ENCODE results near the gene AZU1. TPM values are rescaled to one million over a fixed set of nuclear protein-coding genes. Genes with fewer than 3 reads are reported as not detected.

The AZU1 gene
- total RNA-seq, 2 experiments from 2014 or later, result not detected

- ChIA-PET CTCF (no interaction called here), POLR2A (no interaction called here)
- DNase-seq, result no peak
- peaks cover 7% of the 10 kb centered on the region for H3K36me3 Mint-ChIP-seq
- H3K27ac Mint-ChIP-seq, result no peak overlapping the region
- no peaks in the 10 kb centered on the region for H3K27me3 Mint-ChIP-seq
- intact Hi-C loops (cut with micrococcal nuclease), result no loop called here
- no peaks in the 10 kb centered on the region for H3K9me3 Mint-ChIP-seq
- H3K4me3 Mint-ChIP-seq, result no peak overlapping the region
- H3K4me1 Mint-ChIP-seq (ENCODE audit: low read depth), result peaks cover 9% of the 10 kb centered on the region
Observed at GRCh38 chr19:869245-870177, 41.9 kb downstream of the AZU1 start.

GRCh38 chr19:870314-870713 is 42.7 kb downstream of the AZU1 start:
- H3K27ac Mint-ChIP-seq, result no peak overlapping the region
- peaks cover 7% of the 10 kb centered on the region for H3K36me3 Mint-ChIP-seq
- no peaks in the 10 kb centered on the region for H3K27me3 Mint-ChIP-seq
- H3K4me3 Mint-ChIP-seq, result no peak overlapping the region
- H3K9me3 Mint-ChIP-seq, result no peaks in the 10 kb centered on the region
- intact Hi-C loops (cut with micrococcal nuclease), result no loop called here
- ChIA-PET CTCF (no interaction called here), POLR2A (no interaction called here)
- peaks cover 9% of the 10 kb centered on the region for H3K4me1 Mint-ChIP-seq (ENCODE audit: low read depth)
- no peak for DNase-seq

- H3K4me3 Mint-ChIP-seq, result no peak overlapping the region
- no peak overlapping the region for H3K27ac Mint-ChIP-seq
- ChIA-PET CTCF (no interaction called here), POLR2A (no interaction called here)
- H3K9me3 Mint-ChIP-seq, result no peaks in the 10 kb centered on the region
- no peak for DNase-seq
- no peaks in the 10 kb centered on the region for H3K27me3 Mint-ChIP-seq
- peaks cover 9% of the 10 kb centered on the region for H3K36me3 Mint-ChIP-seq
- intact Hi-C loops (cut with micrococcal nuclease), result no loop called here
- peaks cover 9% of the 10 kb centered on the region for H3K4me1 Mint-ChIP-seq (ENCODE audit: low read depth)
Observed at GRCh38 chr19:870963-871401, 43.3 kb downstream of the AZU1 start.

- H3K9me3 Mint-ChIP-seq, result no peaks in the 10 kb centered on the region
- peaks cover 9% of the 10 kb centered on the region for H3K4me1 Mint-ChIP-seq (ENCODE audit: low read depth)
- peak overlapping the region; percentile 42 for H3K27ac Mint-ChIP-seq
- CTCF ChIA-PET, result interaction anchor here (0.8 to 1.2 kb wide), 2 partner anchors 8 to 50 kb away, joined by 3 to 4 read pairs; no protein-coding TSS in a partner anchor
- POLR2A ChIA-PET, result no interaction called here
- no peak overlapping the region for H3K4me3 Mint-ChIP-seq
- H3K36me3 Mint-ChIP-seq, result peaks cover 9% of the 10 kb centered on the region
- intact Hi-C loops (cut with micrococcal nuclease), result loop anchor here (2.0 kb wide), 1 partner anchor 21 kb away; the partner anchor contains the start of genes MED16 and RNU6-9
- DNase-seq, result no peak
- no peaks in the 10 kb centered on the region for H3K27me3 Mint-ChIP-seq
Observed at GRCh38 chr19:871446-872265, 44.0 kb downstream of the AZU1 start.

GRCh38 chr19:872266-872951 is 44.8 kb downstream of the AZU1 start:
- ChIA-PET POLR2A (no interaction called here), CTCF (interaction anchor here (0.8 to 1.2 kb wide), 2 partner anchors 9 to 49 kb away, joined by 3 to 4 read pairs; no protein-coding TSS in a partner anchor)
- Mint-ChIP-seq H3K36me3 (peaks cover 7% of the 10 kb centered on the region), H3K27me3 (no peaks in the 10 kb centered on the region), H3K4me3 (peak overlapping the region; percentile 51), H3K4me1 (ENCODE audit: low read depth) (peaks cover 9% of the 10 kb centered on the region), H3K27ac (peak overlapping the region; percentile 62), H3K9me3 (no peaks in the 10 kb centered on the region)
- intact Hi-C loops (cut with micrococcal nuclease), result loop anchor here (2.0 kb wide), 1 partner anchor 20 kb away; the partner anchor contains the start of genes MED16 and RNU6-9
- peak; percentile 88 for DNase-seq

- H3K9me3 Mint-ChIP-seq, result no peaks in the 10 kb centered on the region
- peaks cover 9% of the 10 kb centered on the region for H3K4me1 Mint-ChIP-seq (ENCODE audit: low read depth)
- no peak overlapping the region for H3K4me3 Mint-ChIP-seq
- POLR2A ChIA-PET, result interaction anchor here (1.4 kb wide), 1 partner anchor 31 kb away, joined by 3 read pairs; no protein-coding TSS in a partner anchor
- DNase-seq, result peak; percentile 83
- CTCF ChIA-PET, result interaction anchor here (1.2 kb wide), 1 partner anchor 49 kb away, joined by 4 read pairs; no protein-coding TSS in a partner anchor
- intact Hi-C loops (cut with micrococcal nuclease), result loop anchor here (2.0 kb wide), 1 partner anchor 20 kb away; the partner anchor contains the start of genes MED16 and RNU6-9
- no peak overlapping the region for H3K27ac Mint-ChIP-seq
- H3K27me3 Mint-ChIP-seq, result no peaks in the 10 kb centered on the region
- H3K36me3 Mint-ChIP-seq, result peaks cover 5% of the 10 kb centered on the region
Observed at GRCh38 chr19:873084-873483, 45.4 kb downstream of the AZU1 start.

- intact Hi-C loops (cut with micrococcal nuclease), result loop anchor here (2.0 kb wide), 1 partner anchor 19 kb away; the partner anchor contains the start of genes MED16 and RNU6-9
- Mint-ChIP-seq H3K9me3 (no peaks in the 10 kb centered on the region), H3K36me3 (peaks cover 5% of the 10 kb centered on the region), H3K27me3 (no peaks in the 10 kb centered on the region), H3K4me3 (no peak overlapping the region), H3K27ac (no peak overlapping the region), H3K4me1 (ENCODE audit: low read depth) (peaks cover 9% of the 10 kb centered on the region)
- CTCF ChIA-PET, result no interaction called here
- no peak for DNase-seq
- POLR2A ChIA-PET, result interaction anchor here (1.4 kb wide), 1 partner anchor 30 kb away, joined by 3 read pairs; no protein-coding TSS in a partner anchor
Observed at GRCh38 chr19:873561-874041, 46.0 kb downstream of the AZU1 start.

- CTCF ChIA-PET, result interaction anchor here (0.9 kb wide), 1 partner anchor 12 kb away, joined by 4 read pairs; no protein-coding TSS in a partner anchor
- Mint-ChIP-seq H3K36me3 (peaks cover 3% of the 10 kb centered on the region), H3K27me3 (no peaks in the 10 kb centered on the region), H3K9me3 (no peaks in the 10 kb centered on the region), H3K4me3 (no peak overlapping the region), H3K4me1 (ENCODE audit: low read depth) (peaks cover 9% of the 10 kb centered on the region), H3K27ac (no peak overlapping the region)
- intact Hi-C loops (cut with micrococcal nuclease), result no loop called here
- POLR2A ChIA-PET, result no interaction called here
- DNase-seq, result no peak
Observed at GRCh38 chr19:875265-875879, 47.7 kb downstream of the AZU1 start.

- DNase-seq, result no peak
- H3K36me3 Mint-ChIP-seq, result peaks cover 2% of the 10 kb centered on the region
- CTCF ChIA-PET, result no interaction called here
- H3K27me3 Mint-ChIP-seq, result no peaks in the 10 kb centered on the region
- no peak overlapping the region for H3K4me3 Mint-ChIP-seq
- H3K4me1 Mint-ChIP-seq (ENCODE audit: low read depth), result peaks cover 9% of the 10 kb centered on the region
- no peaks in the 10 kb centered on the region for H3K9me3 Mint-ChIP-seq
- POLR2A ChIA-PET, result no interaction called here
- intact Hi-C loops (cut with micrococcal nuclease), result no loop called here
- H3K27ac Mint-ChIP-seq, result no peak overlapping the region
Observed at GRCh38 chr19:876089-876488, 48.5 kb downstream of the AZU1 start.

GRCh38 chr19:876780-877314 is 49.2 kb downstream of the AZU1 start:
- H3K27ac Mint-ChIP-seq, result no peak overlapping the region
- intact Hi-C loops (cut with micrococcal nuclease), result no loop called here
- CTCF ChIA-PET, result no interaction called here
- no peak overlapping the region for H3K4me3 Mint-ChIP-seq
- POLR2A ChIA-PET, result no interaction called here
- no peak for DNase-seq
- peaks cover 4% of the 10 kb centered on the region for H3K36me3 Mint-ChIP-seq
- H3K4me1 Mint-ChIP-seq (ENCODE audit: low read depth), result peaks cover 8% of the 10 kb centered on the region
- H3K9me3 Mint-ChIP-seq, result no peaks in the 10 kb centered on the region
- no peaks in the 10 kb centered on the region for H3K27me3 Mint-ChIP-seq
